Astrocyte (in vitro differentiated cells and primary cell): ENCODE data around the gene WHRN.

Experiments
- CTCF ChIP-seq: IDR thresholded peaks from 2 replicates; pipeline ENCODE4 v1.5.1; 2011; ENCODE audit warnings: low read depth, mild to moderate bottlenecking, inconsistent platforms, low read length, moderate library complexity; ENCODE audit not compliant: insufficient read depth
- EZH2 ChIP-seq: IDR thresholded peaks from 2 replicates; pipeline ENCODE4 v1.6.1; 2012; ENCODE audit warnings: mild to moderate bottlenecking, low read length, inconsistent platforms; ENCODE audit not compliant: insufficient read depth

- TF ChIP-seq EZH2 (no peak), CTCF (no peak)
Observed at GRCh38 chr9:114532561-114533237, 27.4 kb upstream of the WHRN start.
